Muscle of arm (tissue), 12 donors: ENCODE measurements around the gene CEP78. TPM values are rescaled to one million over a fixed set of nuclear protein-coding genes. Genes with fewer than 3 reads are reported as not detected.

Source experiments
- polyA plus RNA-seq, 12 donors: library from polyadenylated mRNA; unstranded; fragments of 120-200 nt; gene quantifications; one replicate each; pipeline ENCODE4 v1.2.1, GENCODE V29; 2013; ENCODE audit not compliant: insufficient read length in 12 of 12

The CEP78 gene
- polyA plus RNA-seq, 12 donors: 12.5 to 32.4 (median 21.3) TPM; not detected in 1

Other genes starting within 250 kb of the CEP78 start
- 100 to 1,000 TPM in 1 of 12 donors, 10 to 100 TPM in 11; 27.9 to 190 (median 31.3) TPM for gene GNAQ, start 204.3 kb upstream of the CEP78 start, polyA plus RNA-seq
- gene PSAT1, start 61.0 kb downstream of the CEP78 start, polyA plus RNA-seq: 10 to 100 TPM in 11 of 12 donors, not detected in 1; 28.9 to 57.3 (median 40.1) TPM